ENCODE measurements around the gene SACM1L. TPM values are rescaled to one million over a fixed set of nuclear protein-coding genes. Genes with fewer than 3 reads are reported as not detected.

The SACM1L gene
- total RNA-seq, 4 donors from 2014 or later: 23.8 to 34.6 (median 32.1) TPM

GRCh38 chr3:45776611-45777010 is 87.4 kb downstream of the SACM1L start:
- TF ChIP-seq CTCF (IDR thresholded peaks at IDR 0.05): no peak
- TF ChIP-seq POLR2A (IDR thresholded peaks at IDR 0.05): no peak
- intact Hi-C loops (cut with DNase I; ENCODE audit: low total_unique reads): no loop called here
- 81 to 82% methylated on average over 8 of the region's 8 CpGs for WGBS, 2 donors
- DNase-seq (ENCODE audit: low spot score in 2 of 2): peak in 1 of 2 donors; percentile 80
- no peak overlapping the region for H3K4me3 ChIP-seq (ENCODE audit: low read depth, poor library complexity, severe bottlenecking)

GRCh38 chr3:45777111-45777745 is 88.0 kb downstream of the SACM1L start:
- 84 to 93% methylated on average over 7 to 8 of the region's 8 CpGs for WGBS, 2 donors
- intact Hi-C loops (cut with DNase I; ENCODE audit: low total_unique reads): no loop called here

GRCh38 chr3:45777746-45778386 is 88.7 kb downstream of the SACM1L start:
- TF ChIP-seq POLR2A (IDR thresholded peaks at IDR 0.05) (no peak), CTCF (IDR thresholded peaks at IDR 0.05) (no peak)

More at GRCh38 chr3:45777111-45777745, 88.0 kb downstream of the SACM1L start:
- peak in 1 of 2 donors; percentile 82 for DNase-seq (ENCODE audit: low spot score in 2 of 2)
- H3K4me3 ChIP-seq (ENCODE audit: low read depth, poor library complexity, severe bottlenecking): no peak overlapping the region
- no peak for TF ChIP-seq POLR2A (IDR thresholded peaks at IDR 0.05)
- TF ChIP-seq CTCF (IDR thresholded peaks at IDR 0.05): no peak

GRCh38 chr3:45778761-45779201 is 89.6 kb downstream of the SACM1L start:
- peak in 1 of 2 donors; percentile 50 for DNase-seq (ENCODE audit: low spot score in 2 of 2)
- intact Hi-C loops (cut with DNase I; ENCODE audit: low total_unique reads): no loop called here
- no peak for TF ChIP-seq POLR2A (IDR thresholded peaks at IDR 0.05)
- no peak for TF ChIP-seq CTCF (IDR thresholded peaks at IDR 0.05)
- no peak overlapping the region for H3K4me3 ChIP-seq (ENCODE audit: low read depth, poor library complexity, severe bottlenecking)
- 59 to 85% methylated on average over 2 to 3 of the region's 3 CpGs for WGBS, 2 donors

More at GRCh38 chr3:45777746-45778386, 88.7 kb downstream of the SACM1L start:
- no peak overlapping the region for H3K4me3 ChIP-seq (ENCODE audit: low read depth, poor library complexity, severe bottlenecking)
- peak in 1 of 2 donors; percentile 72 for DNase-seq (ENCODE audit: low spot score in 2 of 2)
- WGBS, 2 donors: 84 to 96% methylated on average over 10 to 11 of the region's 11 CpGs
- intact Hi-C loops (cut with DNase I; ENCODE audit: low total_unique reads): no loop called here

GRCh38 chr3:45779746-45780735 is 90.8 kb downstream of the SACM1L start:
- intact Hi-C loops (cut with DNase I; ENCODE audit: low total_unique reads): no loop called here
- no peak overlapping the region for H3K4me3 ChIP-seq (ENCODE audit: low read depth, poor library complexity, severe bottlenecking)
- TF ChIP-seq CTCF (IDR thresholded peaks at IDR 0.05) (no peak), POLR2A (IDR thresholded peaks at IDR 0.05) (no peak)
- WGBS, 2 donors: 88 to 92% methylated on average over 35 of the region's 35 CpGs
- DNase-seq (ENCODE audit: low spot score in 2 of 2): peak in 1 of 2 donors; percentile 74
